GM21515 (cell line): ENCODE measurements around the gene GABRA5.
"Not testable (repeated sequence)": the region's sequence is repeated elsewhere in the genome, so short reads cannot be mapped to it uniquely, and the experiment has no call there.

Source experiments
- ATAC-seq: cut with Tn5 transposase; IDR thresholded peaks from one replicate; pipeline ENCODE4 v1.9.1; 2021; ENCODE audit not compliant: unreplicated experiment

The GABRA5 gene

DNA sequence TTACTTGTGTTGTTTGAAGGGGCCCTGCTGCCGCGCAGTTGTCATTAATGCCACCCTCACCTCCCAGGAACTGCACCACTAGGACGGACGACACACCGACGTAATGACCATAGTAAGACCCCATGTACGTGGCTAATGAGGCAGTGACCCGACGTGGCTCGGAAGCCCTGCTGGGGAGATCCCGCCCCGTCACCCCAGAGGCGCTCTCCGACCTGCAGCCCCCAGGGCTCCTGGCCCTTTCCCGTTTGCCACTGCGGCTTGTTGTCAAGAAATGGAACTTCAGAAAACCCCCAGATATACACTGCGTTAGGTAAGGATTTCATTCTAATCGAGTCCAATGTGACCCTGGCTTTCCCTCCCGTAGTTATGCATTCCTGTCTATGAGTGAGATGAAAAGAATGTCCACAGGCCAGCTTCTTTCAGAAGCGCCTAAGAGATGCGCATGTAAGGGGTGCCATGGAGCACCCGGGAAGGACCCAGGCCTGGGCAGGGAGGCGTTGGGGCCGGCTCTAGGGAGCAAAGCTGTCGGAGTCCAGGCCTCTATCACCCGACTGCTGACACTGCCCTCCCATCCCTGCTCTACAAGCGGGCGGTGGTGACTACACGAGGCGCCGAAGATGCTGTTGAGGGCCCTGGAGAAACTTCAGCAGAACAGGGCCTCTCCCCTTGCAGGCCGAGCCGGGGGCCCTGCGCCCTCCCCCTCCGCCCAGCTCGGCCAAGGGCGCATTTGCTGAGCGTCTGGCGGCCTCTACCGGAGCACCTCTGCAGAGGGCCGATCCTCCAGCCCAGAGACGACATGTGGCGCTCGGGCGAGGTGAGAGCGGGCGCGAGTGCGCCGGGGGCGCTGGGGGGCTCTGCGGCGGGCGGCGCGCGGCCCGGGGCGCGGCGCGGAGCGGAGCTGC is at the start of gene GABRA5:
TSS of gene GABRA5 (plus strand) at position 765 of the 902 bp plus-strand sequence. CDS start 2,187 bp downstream, outside the sequence.
- ATAC-seq = no peak

DNA sequence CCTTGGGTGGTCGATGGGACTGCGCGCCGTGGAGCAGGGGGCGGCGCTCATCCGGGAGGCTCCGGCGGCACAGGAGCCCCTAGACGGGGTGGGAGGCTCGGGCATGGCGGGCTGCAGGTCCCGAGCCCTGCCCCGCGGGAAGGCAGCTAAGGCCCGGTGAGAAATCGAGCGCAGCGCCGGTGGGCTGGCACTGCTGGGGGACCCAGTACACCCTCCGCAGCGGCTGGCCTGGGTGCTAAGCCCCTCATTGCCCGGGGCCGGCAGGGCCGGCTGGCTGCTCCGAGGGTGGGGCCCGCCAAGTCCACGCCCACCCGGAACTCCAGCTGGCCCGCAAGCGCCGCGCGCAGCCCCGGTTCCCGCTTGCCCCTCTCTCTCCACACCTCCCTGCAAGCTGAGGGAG is 35.7 kb upstream of the GABRA5 start:
- ATAC-seq = not testable (repeated sequence)

DNA sequence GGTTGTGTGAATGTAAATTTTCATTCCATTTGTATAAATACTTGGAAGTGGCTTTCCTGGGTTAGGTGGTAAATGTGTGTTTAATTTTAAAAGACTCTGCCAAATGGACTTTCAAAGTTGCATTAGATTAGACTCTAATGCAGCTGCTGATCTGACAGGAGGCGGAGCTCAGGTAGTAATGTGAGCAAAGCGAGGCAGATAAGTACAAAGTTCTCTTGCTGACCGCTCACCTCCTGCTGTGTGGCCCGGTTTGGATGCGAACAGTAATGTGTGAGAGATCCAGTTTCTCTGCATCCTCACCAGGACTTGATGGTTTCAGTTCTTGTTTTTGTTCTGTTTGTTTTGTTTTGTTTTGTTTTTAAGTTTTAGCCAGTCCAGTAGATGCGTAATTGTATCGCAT is 34.9 kb upstream of the GABRA5 start:
- no peak for ATAC-seq

DNA sequence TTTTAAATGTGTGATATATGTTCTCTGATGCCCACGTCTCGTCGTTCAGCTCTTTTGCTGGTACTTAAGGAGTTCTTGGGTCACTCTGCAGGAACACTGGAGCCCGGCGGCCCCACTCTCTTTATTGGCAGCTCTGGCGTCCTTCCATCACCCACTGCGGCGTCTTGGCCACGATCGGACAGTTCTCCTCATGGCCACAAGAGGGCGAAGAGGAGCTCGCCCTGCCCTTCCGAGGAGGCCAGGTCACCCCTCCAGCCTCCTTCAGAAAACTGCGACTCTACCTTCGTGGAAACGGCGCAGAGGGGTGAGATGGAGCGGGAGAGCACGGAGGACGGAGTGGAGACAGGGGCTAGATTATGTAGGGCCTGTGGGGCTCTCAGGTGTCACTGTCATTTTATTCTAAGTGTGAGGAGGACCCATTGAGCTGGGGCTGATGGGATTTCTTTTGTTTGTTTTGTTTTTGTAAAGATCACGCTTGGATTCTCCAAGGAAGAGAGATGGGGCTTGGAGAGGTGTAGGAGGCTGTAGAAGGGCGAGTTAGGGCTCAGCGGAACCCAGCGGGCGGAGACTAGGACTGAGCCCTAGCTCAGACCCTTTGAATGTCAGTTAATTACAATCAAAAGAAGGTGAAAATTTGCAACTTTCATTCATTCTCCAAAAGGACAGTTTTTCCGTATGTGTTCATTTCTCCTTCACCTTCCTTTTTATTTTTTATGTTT is 28.0 kb upstream of the GABRA5 start:
- no peak for ATAC-seq

DNA sequence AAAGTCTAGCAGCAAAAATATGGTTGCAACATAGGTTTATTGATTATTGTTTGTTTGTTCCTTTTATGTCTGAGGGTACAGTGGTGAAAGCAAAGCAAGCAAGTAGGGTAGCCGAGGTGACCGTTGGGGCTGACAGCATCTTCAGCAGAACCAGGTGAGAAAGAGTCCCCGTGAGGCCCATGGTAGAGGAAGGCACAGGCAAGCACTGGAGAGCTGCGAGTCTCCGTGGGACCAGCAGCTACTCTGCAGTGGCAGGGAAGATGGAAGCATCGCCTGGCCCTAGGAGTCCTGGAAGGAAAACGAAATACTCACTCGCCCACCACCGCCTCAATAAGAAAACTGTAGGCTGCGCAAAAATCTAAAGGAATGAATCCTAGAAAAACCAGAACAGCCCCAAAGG is 25.3 kb upstream of the GABRA5 start:
- ATAC-seq = no peak

DNA sequence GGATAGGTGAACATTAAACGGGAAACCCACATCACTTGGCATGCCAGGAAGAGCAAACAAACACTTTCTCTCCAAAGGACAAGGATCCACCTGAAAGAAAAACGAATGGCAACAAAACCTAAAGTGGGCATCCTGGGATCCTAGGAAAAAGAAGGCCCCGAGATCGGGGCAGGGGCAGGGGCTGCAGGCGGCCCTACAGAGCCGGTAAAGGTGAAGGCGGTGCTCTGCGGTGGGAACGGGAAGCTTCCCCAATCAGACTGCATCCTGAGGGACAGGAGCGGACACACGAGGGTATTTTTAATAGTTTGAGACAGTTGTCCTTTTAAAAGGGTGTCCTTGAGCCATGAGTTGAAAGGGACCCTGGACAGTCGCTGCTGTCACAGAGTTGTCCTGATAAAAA is 24.9 kb upstream of the GABRA5 start:
- ATAC-seq = no peak

DNA sequence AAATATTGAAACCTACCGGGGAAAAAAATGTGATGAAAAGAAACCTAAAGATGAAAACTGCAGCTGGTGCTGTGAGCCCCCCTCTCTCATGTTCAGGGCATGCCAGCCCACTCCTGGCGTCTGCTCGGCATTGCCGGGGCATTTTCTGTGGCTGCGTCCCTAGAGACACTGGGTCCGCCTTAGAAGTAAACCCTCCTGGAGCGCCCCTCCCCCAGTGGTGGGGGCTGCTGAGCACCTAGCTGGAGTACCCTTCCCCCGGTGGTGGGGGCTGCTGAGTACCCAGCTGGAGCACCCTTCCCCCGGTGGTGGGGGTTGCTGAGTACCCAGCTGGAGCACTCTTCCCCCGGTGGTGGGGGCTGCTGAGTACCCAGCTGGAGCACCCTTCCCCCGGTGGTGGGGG is 24.5 kb upstream of the GABRA5 start:
- ATAC-seq = no peak

DNA sequence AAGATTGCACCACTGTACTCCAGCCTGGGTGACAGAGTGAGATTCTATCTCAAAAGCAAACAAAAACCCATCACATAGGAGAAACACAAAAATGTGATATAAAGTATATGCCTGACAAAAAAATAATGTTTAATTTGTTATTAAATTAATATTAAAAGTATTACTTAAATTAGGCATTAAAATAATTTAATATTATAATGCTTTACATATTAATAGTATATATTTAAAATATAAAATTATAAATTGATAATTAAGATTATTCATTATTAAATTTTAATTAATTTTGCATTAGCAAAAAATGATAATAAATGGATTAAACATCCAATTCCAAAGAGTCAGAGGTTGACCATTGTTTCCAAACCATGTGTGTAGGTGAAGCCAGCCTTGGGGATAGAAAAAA is 22.0 kb upstream of the GABRA5 start:
- no peak for ATAC-seq

DNA sequence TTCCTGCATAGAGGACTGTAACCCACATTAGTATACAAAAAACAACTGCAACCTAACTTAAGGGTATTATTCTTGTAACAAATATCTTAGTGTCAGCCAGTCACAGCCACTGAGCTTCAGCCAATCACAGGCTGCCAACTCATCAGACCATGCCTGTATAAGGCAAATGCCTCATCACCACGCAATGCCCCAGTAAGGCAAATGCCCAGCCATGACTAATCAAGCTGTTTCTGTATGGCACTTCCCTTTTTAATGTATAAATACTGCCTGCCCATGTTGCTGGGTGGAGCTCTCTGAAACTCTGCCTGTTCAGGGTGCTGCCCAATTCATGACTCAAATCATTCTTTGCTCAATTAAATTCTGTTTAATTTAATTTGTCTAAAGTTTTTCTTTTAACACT is 18.4 kb upstream of the GABRA5 start:
- ATAC-seq = no peak

DNA sequence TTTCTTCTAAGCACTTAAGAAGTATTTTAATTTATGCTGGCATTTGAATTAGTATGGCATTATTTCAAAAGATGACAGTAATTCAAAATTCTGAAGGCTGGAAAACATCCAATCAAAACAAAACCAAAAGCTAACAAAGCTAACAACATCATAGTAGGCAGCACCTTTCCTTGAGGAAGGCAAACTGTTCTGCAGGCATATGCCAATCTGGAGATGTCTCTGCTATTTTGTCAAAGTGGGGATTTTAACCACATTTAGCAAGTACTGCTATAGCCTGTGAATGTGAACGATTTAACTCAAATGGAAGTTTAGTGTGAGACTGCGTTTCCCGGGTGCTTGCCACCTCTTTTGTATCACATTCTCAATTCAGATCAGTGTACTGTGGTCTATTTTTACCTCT is 16.7 kb upstream of the GABRA5 start:
- ATAC-seq = no peak

DNA sequence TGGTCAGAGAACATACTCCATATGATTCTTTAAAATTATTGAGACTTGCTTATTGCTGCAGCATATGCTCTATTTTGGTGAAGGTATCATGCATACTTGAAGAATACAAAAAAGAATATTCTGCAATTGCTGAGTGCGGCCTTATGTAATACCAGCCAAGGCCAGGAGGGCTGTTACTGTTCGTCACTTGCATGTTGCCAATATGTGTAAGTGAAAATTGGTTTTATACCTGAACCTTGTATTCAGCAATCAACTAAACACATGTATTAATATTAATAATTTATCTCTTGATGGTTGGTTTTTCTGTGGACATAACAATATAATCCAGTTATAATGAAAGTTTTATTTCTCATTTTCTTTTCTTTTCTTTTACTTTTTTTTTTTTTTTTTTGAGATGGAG is 13.9 kb upstream of the GABRA5 start:
- ATAC-seq = no peak

DNA sequence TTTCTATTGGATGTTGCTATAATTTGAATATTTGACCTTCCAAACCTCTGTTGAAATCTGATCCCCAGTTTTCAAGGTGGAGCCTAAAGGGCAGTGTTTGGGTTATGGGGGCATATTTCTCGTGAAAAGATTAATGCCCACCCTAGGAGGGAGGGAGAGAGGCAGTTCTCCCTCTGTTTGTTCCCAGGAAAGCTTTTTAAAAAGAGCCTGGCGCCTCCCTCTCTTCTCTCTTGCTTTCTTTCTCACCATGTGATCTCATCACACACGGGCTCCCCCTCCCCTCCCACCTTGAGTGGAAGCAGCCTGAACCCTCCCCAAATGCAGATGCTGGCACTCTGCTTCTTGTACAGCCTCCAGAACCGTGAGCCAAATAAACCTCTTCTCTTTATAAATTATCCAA is 12.4 kb upstream of the GABRA5 start:
- no peak for ATAC-seq

DNA sequence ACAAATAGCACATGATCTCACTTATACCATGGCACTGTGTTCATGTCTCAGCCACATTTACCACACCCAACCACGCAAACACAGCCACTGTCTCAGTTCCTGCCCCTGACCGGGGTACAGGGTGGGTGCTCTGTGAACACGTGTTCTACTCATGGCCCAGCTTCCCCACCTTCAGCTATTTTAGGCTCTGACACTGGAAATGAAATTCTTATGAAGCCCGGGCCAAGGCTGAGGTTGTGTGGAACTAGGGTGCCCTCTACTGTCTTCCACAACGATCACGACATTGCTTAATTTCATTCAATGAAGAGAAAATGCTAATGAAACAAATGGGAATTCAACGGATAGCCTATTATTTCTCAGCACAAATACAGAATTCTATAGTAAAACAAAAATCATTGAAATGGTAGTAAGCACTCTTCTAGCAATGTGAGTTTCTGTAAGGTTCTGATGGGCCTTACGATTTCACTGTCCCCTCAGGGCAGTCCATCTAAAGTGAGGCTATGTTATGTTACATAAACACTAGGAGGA is 2.1 kb upstream of the GABRA5 start:
- ATAC-seq = no peak

DNA sequence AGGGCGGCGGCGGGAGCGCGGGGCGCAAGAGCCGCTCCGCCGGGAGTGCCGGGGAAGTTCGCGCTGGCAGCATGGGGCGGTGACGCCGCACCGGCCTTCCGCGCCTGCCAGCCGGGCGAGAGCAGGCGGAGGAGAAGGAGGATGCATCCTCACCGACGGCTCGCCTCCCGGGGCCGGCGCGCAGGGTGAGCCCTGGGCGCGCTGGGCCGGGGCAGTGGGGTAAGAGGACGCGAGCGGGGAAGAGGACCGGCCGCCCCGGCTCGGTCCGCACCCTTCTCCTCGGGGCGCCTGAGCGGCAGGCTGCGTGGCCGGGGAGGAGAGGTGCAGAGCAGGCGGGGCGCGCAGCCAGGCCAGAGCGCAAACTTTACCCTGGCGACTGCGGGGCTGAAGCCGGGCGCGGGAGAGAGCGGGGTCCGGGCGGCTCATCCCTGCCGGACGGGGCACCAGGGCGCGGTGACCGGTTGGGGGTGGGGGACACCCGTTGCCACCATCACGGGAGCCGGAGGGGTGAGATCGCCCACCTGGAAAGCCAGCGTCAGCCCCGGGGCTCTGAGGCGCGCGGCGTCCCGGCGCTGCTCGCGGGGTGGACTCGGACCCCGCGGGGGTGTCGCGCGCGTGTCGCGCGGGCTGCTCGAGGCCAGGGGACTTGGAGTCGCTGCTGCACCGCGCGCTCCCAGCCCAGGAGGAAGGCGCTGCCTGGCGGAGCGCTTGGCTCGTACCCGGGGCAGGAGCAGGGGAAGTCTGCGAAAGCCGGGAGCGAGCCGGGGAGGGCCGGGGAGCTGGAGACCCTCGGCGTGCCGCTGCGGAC is 542 bp downstream of the GABRA5 start:
- ATAC-seq = no peak

DNA sequence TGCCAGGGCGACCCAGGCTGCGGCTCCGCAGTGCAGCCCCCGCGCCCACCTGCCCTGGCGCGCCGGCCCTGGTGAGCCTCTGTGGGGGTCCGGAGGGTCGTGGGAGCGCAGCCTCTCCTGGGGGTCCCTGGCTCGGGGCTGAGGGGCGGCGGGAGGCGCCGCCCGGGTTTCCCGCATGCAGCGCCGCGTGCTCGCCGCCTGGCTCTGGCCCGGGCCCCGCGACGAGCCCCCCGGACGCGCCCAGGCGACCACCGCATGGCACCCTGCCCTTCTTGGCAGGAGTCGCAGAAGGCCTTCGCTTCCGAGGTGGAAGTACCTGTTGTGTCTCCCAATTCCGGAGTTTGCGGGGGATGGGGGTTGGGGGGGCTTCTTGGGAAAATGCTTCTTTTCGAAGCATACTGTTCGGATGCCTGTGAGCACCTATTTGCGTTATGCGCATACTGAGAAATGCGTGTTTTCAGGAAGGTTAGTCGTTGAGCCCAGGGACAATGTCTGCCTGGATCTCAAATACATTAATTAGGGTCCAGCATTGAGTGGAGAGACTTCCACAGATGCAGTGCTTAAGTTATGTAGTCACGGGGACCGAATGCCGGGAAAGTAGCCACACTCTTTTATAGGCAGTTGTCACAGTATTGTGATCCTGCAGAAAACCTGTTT is 1.3 kb downstream of the GABRA5 start:
- ATAC-seq = no peak

DNA sequence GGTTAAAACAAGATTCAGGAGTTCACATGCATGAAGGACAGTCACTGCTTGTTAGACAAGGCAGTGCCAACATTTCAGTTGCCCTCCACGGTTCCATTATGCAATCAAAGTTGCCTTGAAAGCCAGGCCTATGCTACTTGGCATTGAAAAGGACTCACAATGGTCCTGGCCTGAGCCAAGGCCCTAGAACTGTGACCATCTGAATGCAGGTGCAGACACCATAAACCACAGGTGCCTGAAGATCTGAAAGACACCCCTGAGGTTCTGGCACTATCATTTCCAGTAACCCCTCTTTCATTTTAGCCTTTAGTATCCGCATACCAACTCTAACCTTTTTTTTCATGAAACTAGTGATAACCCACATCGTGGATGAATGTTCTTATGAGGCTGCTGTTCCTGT is 2.8 kb downstream of the GABRA5 start:
- no peak for ATAC-seq

DNA sequence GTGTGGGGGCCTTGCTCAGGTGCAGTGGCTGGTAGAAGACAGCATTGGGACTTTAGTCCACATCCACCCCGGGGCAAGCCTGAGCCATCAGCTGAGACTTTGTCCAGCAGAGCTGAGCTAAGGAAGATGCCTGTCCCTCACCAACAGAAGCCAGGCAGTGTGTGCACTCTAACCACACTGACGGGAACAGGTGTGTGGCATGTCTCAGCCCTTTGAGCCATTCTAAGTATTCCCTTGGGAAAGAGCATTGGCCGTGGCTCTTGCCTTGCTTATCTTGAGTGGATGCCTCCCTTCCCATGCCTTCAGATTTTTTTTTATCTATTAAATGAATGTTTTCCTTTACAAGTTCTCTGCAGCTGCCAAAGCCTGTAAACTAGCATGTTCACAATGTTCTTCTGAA is 3.5 kb downstream of the GABRA5 start:
- no peak for ATAC-seq

DNA sequence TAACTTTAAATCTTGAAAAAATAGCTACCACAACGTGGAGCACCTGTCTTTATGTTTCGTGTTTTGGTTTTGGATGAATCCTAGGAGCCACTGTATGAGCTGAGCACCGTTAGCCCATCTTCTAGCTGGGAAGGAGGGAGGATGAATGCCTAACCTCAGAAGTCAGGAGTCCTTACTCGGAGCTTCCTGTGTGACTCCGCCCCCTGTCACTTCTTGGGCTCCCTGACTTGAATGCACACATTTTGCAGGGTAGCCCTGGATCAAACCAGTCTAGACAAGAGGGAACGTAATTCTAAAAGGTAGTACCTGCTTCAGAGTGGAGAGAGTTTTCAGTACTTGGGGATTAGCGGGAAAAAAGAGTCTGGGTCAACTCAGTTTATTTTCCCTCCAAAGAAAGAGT is 5.3 kb downstream of the GABRA5 start:
- no peak for ATAC-seq

DNA sequence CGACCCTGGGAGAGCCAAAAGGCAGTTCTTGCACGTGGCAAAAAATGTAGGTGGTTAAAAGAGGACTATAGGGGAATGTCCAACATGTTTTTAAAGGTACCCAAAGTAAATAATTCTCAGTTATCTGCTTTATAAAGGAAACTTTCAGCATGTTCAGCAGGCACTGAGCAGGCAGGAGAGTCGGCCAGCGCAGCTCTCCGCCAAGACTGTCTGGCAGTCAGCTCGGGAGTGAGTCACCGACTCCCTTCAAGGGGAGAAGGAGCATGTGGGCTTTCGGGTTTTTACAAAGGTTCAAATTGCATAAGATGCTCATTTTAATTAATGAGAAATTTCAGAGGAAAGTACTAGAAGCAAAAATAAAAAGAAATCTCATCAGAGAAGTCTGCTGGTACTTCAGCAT is 7.0 kb downstream of the GABRA5 start:
- no peak for ATAC-seq

DNA sequence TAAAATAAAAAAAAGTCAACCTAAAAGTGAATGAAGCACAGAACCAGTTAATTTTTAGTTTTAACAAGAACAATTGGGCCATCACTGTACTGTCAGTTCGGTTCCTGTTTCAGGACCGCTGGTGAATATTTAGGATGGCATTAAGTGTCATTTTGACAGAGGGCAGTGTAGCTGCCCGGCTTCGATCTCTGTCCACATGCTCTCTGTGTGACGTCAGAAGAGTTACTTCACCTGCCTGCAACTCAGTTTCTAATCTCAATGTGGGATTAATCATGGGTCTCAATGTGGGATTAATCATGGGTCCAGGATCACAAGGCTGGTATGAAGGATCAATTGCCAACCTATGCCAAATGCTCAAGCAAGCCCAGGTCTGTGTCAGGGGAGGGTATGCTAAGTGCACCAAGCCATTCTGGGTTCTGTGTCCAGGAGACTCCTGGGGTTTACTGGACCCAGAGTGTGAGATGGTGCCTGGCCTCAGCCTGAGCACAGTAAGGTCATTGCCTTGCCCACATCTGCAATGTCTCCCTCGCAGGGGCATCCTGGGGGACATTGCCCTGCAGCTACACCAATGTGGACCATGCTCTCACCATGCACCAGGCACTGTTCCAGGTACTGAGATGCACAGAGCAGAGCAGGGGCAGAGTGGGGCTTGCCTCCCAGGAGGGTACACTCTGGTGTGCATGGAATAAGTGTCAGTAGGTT is 8.1 kb downstream of the GABRA5 start:
- no peak for ATAC-seq
